A673 (cell line): ENCODE data around the gene HSF5. TPM values are rescaled to one million over a fixed set of nuclear protein-coding genes. Genes with fewer than 3 reads are reported as not detected.

Experiments
- BruUV-seq: library from RNA; stranded (reverse); fragments of 400-500 nt; replicated peaks from 2 replicates; lab custom pipeline; 2021; lab: Mats Ljungman, UMichigan
- CTCF ChIA-PET: fragments of 300-600 bp; sonication (Branson Sonifier 250); formaldehyde crosslinking; loops from one replicate; lab custom pipeline; 2022; ENCODE audit warnings: antibody characterized with exemption; lab: Charles Lee
- POLR2A ChIA-PET: fragments of 300-600 bp; sonication (Branson Sonifier 250); formaldehyde crosslinking; loops from one replicate; lab custom pipeline; 2022; ENCODE audit warnings: antibody characterized with exemption; ENCODE audit not compliant: low non-redundant PET; lab: Charles Lee
- DNase-seq: peaks from one replicate; pipeline ENCODE4 v3.0.0-alpha.2; 2015; ENCODE audit warnings: low spot score
- H3K27ac ChIP-seq: fragments of 200-600 bp; sonication (generic); 2 replicates; pipeline ENCODE4 v1.5.1; 2016; ENCODE audit warnings: mixed run types, low read depth, mild to moderate bottlenecking, mixed read lengths, antibody characterized with exemption, low read length; ENCODE audit not compliant: poor library complexity, severe bottlenecking
- H3K27me3 ChIP-seq: fragments of 200-600 bp; sonication (generic); replicated peaks from 2 replicates; pipeline ENCODE4 v1.6.1; 2017; ENCODE audit warnings: mixed run types, low read depth, mild to moderate bottlenecking, mixed read lengths, antibody characterized with exemption, low read length; ENCODE audit not compliant: insufficient read depth, poor library complexity
- H3K36me3 ChIP-seq: fragments of 200-600 bp; sonication (generic); 2 replicates; pipeline ENCODE4 v1.6.1; 2016; ENCODE audit warnings: mixed run types, mild to moderate bottlenecking, mixed read lengths, antibody characterized with exemption, low read length; ENCODE audit not compliant: insufficient read depth, poor library complexity, severe bottlenecking
- H3K4me1 ChIP-seq: fragments of 200-600 bp; sonication (generic); 2 replicates; pipeline ENCODE4 v1.6.1; 2017; ENCODE audit warnings: mixed run types, mild to moderate bottlenecking, mixed read lengths, antibody characterized with exemption, low read length; ENCODE audit not compliant: insufficient read depth, poor library complexity, severe bottlenecking
- H3K4me3 ChIP-seq: fragments of 200-600 bp; sonication (generic); 2 replicates; pipeline ENCODE4 v1.5.1; 2016; ENCODE audit warnings: low read depth, mixed run types, mild to moderate bottlenecking, mixed read lengths, low read length; ENCODE audit not compliant: poor library complexity, severe bottlenecking
- H3K9me3 ChIP-seq: fragments of 200-600 bp; sonication (generic); 2 replicates; pipeline ENCODE4 v1.6.1; 2016; ENCODE audit warnings: mixed run types, low read depth, mild to moderate bottlenecking, mixed read lengths, antibody characterized with exemption, low read length; ENCODE audit not compliant: poor library complexity, severe bottlenecking
- CTCF ChIP-seq: fragments of 300-800, 200-600 bp; sonication (generic); conservative IDR thresholded peaks from 2 replicates; pipeline ENCODE4 v1.5.1; 2017; ENCODE audit warnings: low read depth, mild to moderate bottlenecking, antibody characterized with exemption, low read length, moderate library complexity, mixed read lengths
- EZH2 ChIP-seq: fragments of 200-600 bp; sonication (generic); IDR thresholded peaks from 2 replicates; pipeline ENCODE4 v1.6.1; 2017; ENCODE audit warnings: borderline replicate concordance, low read depth, mild to moderate bottlenecking, mixed read lengths, antibody characterized with exemption, low read length; ENCODE audit not compliant: poor library complexity, severe bottlenecking
- intact Hi-C: fragments of 100-400 bp; cut with micrococcal nuclease; formaldehyde crosslinking; loops from one replicate; pipeline ENCODE4 v1.10.0; 2022; ENCODE audit not compliant: unreplicated experiment
- total RNA-seq: library from RNA; stranded (reverse); gene quantifications from 2 replicates; pipeline ENCODE4 v1.2.3, GENCODE V29; 2021

HSF5 gene
- total RNA-seq, 1 experiment from 2014 or later = 0.06 TPM

- CTCF ChIA-PET = no interaction called here
- H3K4me1 ChIP-seq = no peaks in the 10 kb centered on the region
- POLR2A ChIA-PET = no interaction called here
- no peak overlapping the region for H3K4me3 ChIP-seq
- TF ChIP-seq CTCF (no peak), EZH2 (no peak)
- H3K9me3 ChIP-seq = no peaks in the 10 kb centered on the region
- intact Hi-C loops = no loop called here
- no peak overlapping the region for H3K27ac ChIP-seq
- H3K27me3 ChIP-seq = peaks cover 3% of the 10 kb centered on the region
- H3K36me3 ChIP-seq = no peaks in the 10 kb centered on the region
- no peak for DNase-seq
- BruUV-seq = no TSS peak
Measured at GRCh38 chr17:58373003-58373402, 115.2 kb downstream of the HSF5 start.

- ChIA-PET POLR2A (no interaction called here), CTCF (no interaction called here)
- H3K4me3 ChIP-seq = no peak overlapping the region
- BruUV-seq = no TSS peak
- no peaks in the 10 kb centered on the region for H3K9me3 ChIP-seq
- H3K36me3 ChIP-seq = no peaks in the 10 kb centered on the region
- intact Hi-C loops = no loop called here
- TF ChIP-seq EZH2 = no peak
- no peak overlapping the region for H3K27ac ChIP-seq
- no peak for DNase-seq
- H3K4me1 ChIP-seq = no peaks in the 10 kb centered on the region
- peaks cover 3% of the 10 kb centered on the region for H3K27me3 ChIP-seq
Measured at GRCh38 chr17:58371300-58371950, 116.8 kb downstream of the HSF5 start.

GRCh38 chr17:58370716-58371115 lies 117.5 kb downstream of the HSF5 start:
- DNase-seq = no peak
- H3K36me3 ChIP-seq = no peaks in the 10 kb centered on the region
- intact Hi-C loops = no loop called here
- H3K4me1 ChIP-seq = no peaks in the 10 kb centered on the region
- BruUV-seq = no TSS peak
- H3K4me3 ChIP-seq = no peak overlapping the region
- POLR2A ChIA-PET = no interaction called here
- peaks cover 6% of the 10 kb centered on the region for H3K27me3 ChIP-seq
- no peaks in the 10 kb centered on the region for H3K9me3 ChIP-seq
- H3K27ac ChIP-seq = no peak overlapping the region
- no peak for TF ChIP-seq EZH2
- no peak for TF ChIP-seq CTCF
- CTCF ChIA-PET = no interaction called here

GRCh38 chr17:58370309-58370708 lies 117.9 kb downstream of the HSF5 start:
- BruUV-seq = no TSS peak

More at GRCh38 chr17:58370309-58370708, 117.9 kb downstream of the HSF5 start:
- H3K36me3 ChIP-seq = no peaks in the 10 kb centered on the region
- intact Hi-C loops = no loop called here
- peaks cover 6% of the 10 kb centered on the region for H3K27me3 ChIP-seq
- no peaks in the 10 kb centered on the region for H3K4me1 ChIP-seq
- no peak overlapping the region for H3K4me3 ChIP-seq
- CTCF ChIA-PET = no interaction called here
- no peaks in the 10 kb centered on the region for H3K9me3 ChIP-seq
- no peak overlapping the region for H3K27ac ChIP-seq
- DNase-seq = no peak
- POLR2A ChIA-PET = no interaction called here
- TF ChIP-seq CTCF (no peak), EZH2 (no peak)
